CD14-positive monocyte (primary cell): ENCODE data around the gene SSBP4. TPM values are rescaled to one million over a fixed set of nuclear protein-coding genes. Genes with fewer than 3 reads are reported as not detected.

Experiments used
- DNase-seq, 3 donors: peaks; one replicate each; pipeline ENCODE4 v3.0.0-alpha.2; 2011 to 2022
- H2AFZ ChIP-seq: 2 replicates; pipeline ENCODE4 v1.6.0; 2012; ENCODE audit warnings: mild to moderate bottlenecking, low read depth, low read length, inconsistent platforms; ENCODE audit not compliant: insufficient read depth, poor library complexity, severe bottlenecking
- H3K27ac ChIP-seq, 2 donors: 1 replicate in 1 of 2; 2 replicates in 1 of 2; pipeline ENCODE4 v1.5.1; 2012 to 2013; ENCODE audit warnings: low read length in 2 of 2, control low read depth in 1 of 2, inconsistent platforms in 1 of 2, low read depth in 1 of 2, mild to moderate bottlenecking in 1 of 2
- H3K27me3 ChIP-seq, 2 donors: one replicate each; pipeline versions ENCODE4 v1.6.0 to v1.6.1; 2011 to 2013; ENCODE audit warnings: low read length in 2 of 2; ENCODE audit not compliant: control insufficient read depth in 2 of 2, insufficient read depth in 2 of 2
- H3K36me3 ChIP-seq, 2 donors: replicated peaks in 1 of 2; 1 replicate in 1 of 2; 2 replicates in 1 of 2; pipeline versions ENCODE4 v1.5.1 to v1.6.1; 2012 to 2013; ENCODE audit warnings: low read length in 2 of 2, control low read depth in 1 of 2, inconsistent platforms in 1 of 2, mild to moderate bottlenecking in 1 of 2; ENCODE audit not compliant: insufficient read depth in 2 of 2, control insufficient read depth in 1 of 2
- H3K4me1 ChIP-seq, 2 donors: 1 replicate in 1 of 2; 2 replicates in 1 of 2; pipeline versions ENCODE4 v1.5.1 to v1.6.1; 2012 to 2013; ENCODE audit warnings: low read length in 2 of 2, control low read depth in 1 of 2, inconsistent platforms in 1 of 2, mild to moderate bottlenecking in 1 of 2, moderate library complexity in 1 of 2; ENCODE audit not compliant: insufficient read depth in 2 of 2, control insufficient read depth in 1 of 2
- H3K4me2 ChIP-seq: replicated peaks from 2 replicates; pipeline ENCODE3; 2012; ENCODE audit warnings: low read length, moderate library complexity, mild to moderate bottlenecking; ENCODE audit not compliant: poor library complexity, severe bottlenecking; ENCODE audit errors: extremely low read depth
- H3K4me3 ChIP-seq, 3 experiments: fragments of 200-600 bp in 1 of 3; sonication (generic) in 1 of 3; replicated peaks in 1 of 3; 1 replicate in 2 of 3; 2 replicates in 1 of 3; pipeline ENCODE4 v1.5.1; 2011 to 2013; ENCODE audit warnings: low read length in 3 of 3, mild to moderate bottlenecking in 3 of 3, control low read depth in 2 of 3, low read depth in 2 of 3, inconsistent platforms in 1 of 3, moderate library complexity in 1 of 3
- H3K79me2 ChIP-seq: 2 replicates; pipeline ENCODE4 v1.6.0; 2012; ENCODE audit warnings: mild to moderate bottlenecking, control low read depth, inconsistent platforms, low read length, moderate library complexity; ENCODE audit not compliant: insufficient read depth
- H3K9ac ChIP-seq: 2 replicates; pipeline ENCODE4 v1.6.0; 2017; ENCODE audit warnings: low read length, mild to moderate bottlenecking; ENCODE audit not compliant: insufficient read depth, poor library complexity, severe bottlenecking
- H3K9me3 ChIP-seq, 2 donors: replicated peaks in 1 of 2; 1 replicate in 1 of 2; 2 replicates in 1 of 2; pipeline versions ENCODE4 v1.5.1 to v1.6.1; 2012 to 2013; ENCODE audit warnings: low read length in 2 of 2, control low read depth in 1 of 2; ENCODE audit not compliant: control insufficient read depth in 1 of 2, insufficient read depth in 1 of 2
- H4K20me1 ChIP-seq: 2 replicates; pipeline ENCODE4 v1.6.0; 2012; ENCODE audit warnings: mild to moderate bottlenecking, low read length, control low read depth, moderate library complexity; ENCODE audit not compliant: insufficient read depth
- H3K27ac Mint-ChIP-seq, 7 donors: one replicate each; pipeline ENCODE4 v1.8.0; 2020; ENCODE audit warnings: mild to moderate bottlenecking in 7 of 7, mixed read lengths in 7 of 7, moderate library complexity in 6 of 7, inconsistent platforms in 2 of 7
- H3K27me3 Mint-ChIP-seq, 3 donors: one replicate each; pipeline ENCODE4 v1.8.0; 2021 to 2022; ENCODE audit warnings: low read depth in 3 of 3, mild to moderate bottlenecking in 3 of 3, mixed read lengths in 3 of 3, moderate library complexity in 3 of 3, inconsistent platforms in 1 of 3
- H3K36me3 Mint-ChIP-seq, 2 donors: one replicate each; pipeline ENCODE4 v1.8.0; 2020; ENCODE audit warnings: mixed read lengths in 2 of 2, inconsistent platforms in 1 of 2, mild to moderate bottlenecking in 1 of 2
- H3K4me1 Mint-ChIP-seq: one replicate; pipeline ENCODE4 v1.8.0; 2020; ENCODE audit warnings: mild to moderate bottlenecking, mixed read lengths
- H3K4me3 Mint-ChIP-seq, 2 donors: one replicate each; pipeline ENCODE4 v1.8.0; 2020; ENCODE audit warnings: mild to moderate bottlenecking in 2 of 2, mixed read lengths in 2 of 2, moderate library complexity in 1 of 2
- H3K9me3 Mint-ChIP-seq, 7 donors: one replicate each; pipeline ENCODE4 v1.8.0; 2020 to 2022; ENCODE audit warnings: mixed read lengths in 7 of 7, mild to moderate bottlenecking in 6 of 7, moderate library complexity in 6 of 7, inconsistent platforms in 2 of 7
- WGBS: methylation state at CpG from one replicate; pipeline ENCODE4 v1.1.5; 2013; ENCODE audit warnings: missing lambda C conversion rate; ENCODE audit not compliant: insufficient coverage; 5-methylcytosine and 5-hydroxymethylcytosine counted together
- intact Hi-C, 2 donors: fragments of 100-400 bp; cut with micrococcal nuclease; formaldehyde crosslinking; loops; one replicate each; pipeline versions ENCODE4 v1.15.0 to v1.15.1; 2023
- polyA plus RNA-seq, 3 donors: library from polyadenylated mRNA; depleted of rRNA in 1 of 3; unstranded in 2 of 3; stranded (reverse) in 1 of 3; fragments of 300-500 nt in 2 of 3; fragments of >200 nt in 1 of 3; fragmentation: Illumina TruSeq in 2 of 3; gene quantifications; 1 replicate in 2 of 3; 2 replicates in 1 of 3; pipeline ENCODE4 v1.2.3, GENCODE V29; 2012 to 2021
- TF ChIP-seq, protein P1 (sequence below): fragments of 200-600 bp; IDR thresholded peaks from one replicate; pipeline ENCODE4 v1.8.0; 2022; ENCODE audit warnings: antibody characterized with exemption, mild to moderate bottlenecking

The SSBP4 gene
- polyA plus RNA-seq, 3 donors: 38.5 to 74.5 (median 48.3) TPM

DNA sequence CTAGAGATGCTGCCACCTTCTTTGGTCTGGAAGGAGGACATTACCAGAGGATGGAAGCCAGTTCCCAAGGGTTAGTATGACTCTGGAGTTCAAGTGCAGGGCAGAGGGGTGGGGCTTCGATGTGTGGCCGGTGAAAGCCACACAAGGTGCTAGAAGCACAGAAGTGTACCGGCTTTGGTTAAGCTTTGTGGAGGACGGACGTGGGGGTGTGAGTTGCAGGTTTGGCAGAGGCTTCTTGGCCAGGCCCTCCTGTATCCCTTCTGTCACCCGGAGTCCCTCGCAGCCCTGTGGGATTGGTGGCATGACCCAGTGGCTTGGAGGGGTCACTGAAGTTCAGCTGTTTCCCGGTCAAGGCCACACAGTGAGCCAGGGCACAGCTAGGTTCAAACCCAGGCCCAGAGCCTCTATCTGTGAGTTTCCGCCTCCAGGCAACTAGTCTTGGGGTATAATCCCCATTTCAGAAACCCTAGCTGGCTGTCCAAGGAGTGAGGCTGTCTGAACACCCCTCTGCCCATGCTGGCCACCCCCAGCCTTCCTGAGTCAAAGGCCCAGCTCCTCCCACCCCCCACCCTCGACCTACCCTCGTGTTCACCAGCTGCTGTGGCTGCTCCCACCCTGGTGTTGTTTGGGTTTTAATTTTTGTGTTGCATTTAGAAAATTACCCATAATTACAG, 4.6 kb upstream of the SSBP4 start:
- Mint-ChIP-seq H3K27me3 (peaks cover 2 to 6% (median 6%) of the 10 kb centered on the region in 3 donors), H3K27ac (peak overlapping the region; percentile 89 to 100 (median 91)), H3K36me3 (no peaks in the 10 kb centered on the region), H3K4me3 (peak overlapping the region; percentile 74 to 75), H3K9me3 (peaks cover 0 to 2% (median 0%) of the 10 kb centered on the region in 7 donors), H3K4me1 (peaks cover 53% of the 10 kb centered on the region)
- Histone ChIP-seq H3K9me3 (no peaks in the 10 kb centered on the region), H3K4me3 (peak overlapping the region in 2 of 3 experiments; percentile 41 to 74), H3K36me3 (no peaks in the 10 kb centered on the region), H3K27ac (peak overlapping the region; percentile 99), H3K4me2 (peak overlapping the region; percentile 91), H3K4me1 (peaks cover 48 to 65% of the 10 kb centered on the region in 2 donors), H3K9ac (peak overlapping the region; percentile 42), H3K79me2 (peaks cover under 1% of the 10 kb centered on the region), H3K27me3 (no peaks in the 10 kb centered on the region), H2AFZ (peak overlapping the region; percentile 54), H4K20me1 (no peaks in the 10 kb centered on the region)
- intact Hi-C loops: loop anchor here (5.0 to 10.0 kb wide), 3 partner anchors 140 to 210 kb away; partner anchors contain the start of genes IQCN (in 2 of the 2) and RAB3A (in 1 of the 2)
- DNase-seq: no peak
- WGBS: 5% methylated on average over 8 of the region's 11 CpGs
- TF ChIP-seq, protein P1, sequence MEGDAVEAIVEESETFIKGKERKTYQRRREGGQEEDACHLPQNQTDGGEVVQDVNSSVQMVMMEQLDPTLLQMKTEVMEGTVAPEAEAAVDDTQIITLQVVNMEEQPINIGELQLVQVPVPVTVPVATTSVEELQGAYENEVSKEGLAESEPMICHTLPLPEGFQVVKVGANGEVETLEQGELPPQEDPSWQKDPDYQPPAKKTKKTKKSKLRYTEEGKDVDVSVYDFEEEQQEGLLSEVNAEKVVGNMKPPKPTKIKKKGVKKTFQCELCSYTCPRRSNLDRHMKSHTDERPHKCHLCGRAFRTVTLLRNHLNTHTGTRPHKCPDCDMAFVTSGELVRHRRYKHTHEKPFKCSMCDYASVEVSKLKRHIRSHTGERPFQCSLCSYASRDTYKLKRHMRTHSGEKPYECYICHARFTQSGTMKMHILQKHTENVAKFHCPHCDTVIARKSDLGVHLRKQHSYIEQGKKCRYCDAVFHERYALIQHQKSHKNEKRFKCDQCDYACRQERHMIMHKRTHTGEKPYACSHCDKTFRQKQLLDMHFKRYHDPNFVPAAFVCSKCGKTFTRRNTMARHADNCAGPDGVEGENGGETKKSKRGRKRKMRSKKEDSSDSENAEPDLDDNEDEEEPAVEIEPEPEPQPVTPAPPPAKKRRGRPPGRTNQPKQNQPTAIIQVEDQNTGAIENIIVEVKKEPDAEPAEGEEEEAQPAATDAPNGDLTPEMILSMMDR: no peak

DNA sequence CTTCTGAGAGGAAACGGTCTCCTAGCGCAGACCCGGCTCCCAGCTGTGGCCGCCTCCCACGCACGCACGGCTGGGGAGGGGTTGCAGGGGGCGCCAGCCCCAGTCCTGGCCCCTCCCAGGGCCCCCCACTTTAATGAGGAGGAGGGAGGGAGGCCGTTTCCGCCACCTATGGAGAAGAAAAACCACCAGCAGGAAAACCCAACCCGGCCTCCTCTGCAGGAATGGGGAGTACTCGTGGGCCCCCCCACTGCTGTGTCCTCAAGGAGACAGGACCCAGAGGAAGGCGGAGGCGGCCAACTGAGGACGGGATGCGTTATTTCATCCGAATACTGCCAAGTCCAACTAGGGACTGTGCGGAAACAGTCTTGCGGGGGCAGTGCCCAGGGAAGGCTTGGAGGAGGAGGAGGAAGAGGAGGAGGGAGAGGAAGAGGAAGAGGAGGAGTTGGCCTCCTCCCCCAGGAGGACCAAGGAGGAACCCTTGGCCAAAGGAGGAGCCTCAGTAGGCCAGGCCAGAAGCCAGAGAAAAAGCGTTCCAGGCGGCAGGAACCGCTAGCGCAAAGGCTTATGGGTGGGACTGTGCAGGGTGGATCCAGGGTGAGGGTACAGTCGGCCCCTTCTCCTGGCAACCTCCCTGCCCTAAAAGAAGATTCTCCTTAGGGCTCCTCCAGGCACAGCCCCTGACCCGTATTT, 3.9 kb upstream of the SSBP4 start:
- H3K9ac ChIP-seq: peak overlapping the region; percentile 90
- H3K9me3 ChIP-seq: no peaks in the 10 kb centered on the region
- Mint-ChIP-seq H3K27ac (peak overlapping the region; percentile 99 to 100 (median 100)), H3K4me3 (peak overlapping the region; percentile 74 to 92), H3K9me3 (peaks cover 0 to 3% (median 0%) of the 10 kb centered on the region in 7 donors), H3K27me3 (peaks cover 2 to 6% (median 6%) of the 10 kb centered on the region in 3 donors), H3K36me3 (no peaks in the 10 kb centered on the region), H3K4me1 (peaks cover 55% of the 10 kb centered on the region)
- peaks cover 4% of the 10 kb centered on the region for H4K20me1 ChIP-seq
- H3K36me3 ChIP-seq: no peaks in the 10 kb centered on the region
- H3K4me1 ChIP-seq: peaks cover 53 to 68% of the 10 kb centered on the region in 2 donors
- TF ChIP-seq, protein P1: no peak
- 0% methylated on average over 11 of the region's 25 CpGs for WGBS
- peak; percentile 45 to 78 (median 64) for DNase-seq
- peak overlapping the region; percentile 91 for H3K4me2 ChIP-seq
- H3K4me3 ChIP-seq: peak overlapping the region in 2 of 3 experiments; percentile 41 to 74
- H3K27me3 ChIP-seq: no peaks in the 10 kb centered on the region
- peaks cover 7% of the 10 kb centered on the region for H3K79me2 ChIP-seq
- peak overlapping the region; percentile 54 for H2AFZ ChIP-seq
- intact Hi-C loops: loop anchor here (5.0 to 10.0 kb wide), 3 partner anchors 141 to 211 kb away; partner anchors contain the start of genes IQCN (in 2 of the 2) and RAB3A (in 1 of the 2)
- peak overlapping the region; percentile 99 for H3K27ac ChIP-seq
